Astrocyte of the hippocampus (primary cell): Measurements from ENCODE around the gene SPATA17.
"Not testable (repeated sequence)": the region's sequence is repeated elsewhere in the genome, so short reads cannot be mapped to it uniquely, and the experiment has no call there.

Source experiments
- DNase-seq: peaks from one replicate; pipeline ENCODE4 v3.0.0; 2011; ENCODE audit warnings: low read depth, low spot score

The SPATA17 gene

GRCh38 chr1:217630711-217631591 lies at the start of gene SPATA17, which contains the start of gene GPATCH2:
Gene SPATA17 (plus strand): TSS chr1:217631344. CDS start chr1:217631379, 35 bp downstream.
Gene GPATCH2 (minus strand): TSS chr1:217631090. CDS start chr1:217630971, 119 bp downstream.
- DNase-seq, result peak; percentile 94

GRCh38 chr1:217584286-217584811 lies 46.8 kb upstream of the SPATA17 start:
- not testable (repeated sequence) for DNase-seq

GRCh38 chr1:217585577-217585976 lies 45.6 kb upstream of the SPATA17 start:
- no peak for DNase-seq

- DNase-seq, result peak; percentile 43
These were observed 44.6 kb upstream of the SPATA17 start for GRCh38 chr1:217586586-217586985.

- DNase-seq, result no peak
These were observed 40.5 kb upstream of the SPATA17 start for GRCh38 chr1:217590598-217590997.

GRCh38 chr1:217599154-217599553 lies 32.0 kb upstream of the SPATA17 start:
- no peak for DNase-seq

- DNase-seq, result no peak
These were observed 28.8 kb upstream of the SPATA17 start for GRCh38 chr1:217602380-217602779.

- DNase-seq, result no peak
These were observed 25.8 kb upstream of the SPATA17 start for GRCh38 chr1:217605390-217605789.

- DNase-seq, result no peak
These were observed 16.9 kb upstream of the SPATA17 start for GRCh38 chr1:217614200-217614712.

GRCh38 chr1:217617126-217617525 lies 14.0 kb upstream of the SPATA17 start:
- DNase-seq, result no peak

- no peak for DNase-seq
These were observed 10.3 kb upstream of the SPATA17 start for GRCh38 chr1:217620814-217621213.

- no peak for DNase-seq
These were observed 9.1 kb upstream of the SPATA17 start for GRCh38 chr1:217622042-217622441.

GRCh38 chr1:217626321-217626720 lies 4.8 kb upstream of the SPATA17 start:
- DNase-seq, result no peak

GRCh38 chr1:217627431-217627830 lies 3.7 kb upstream of the SPATA17 start:
- peak; percentile 5 for DNase-seq

- DNase-seq, result no peak
These were observed 11.3 kb downstream of the SPATA17 start for GRCh38 chr1:217642455-217642854.

- DNase-seq, result no peak
These were observed 16.6 kb downstream of the SPATA17 start for GRCh38 chr1:217647791-217648190.

GRCh38 chr1:217650674-217651073 lies 19.5 kb downstream of the SPATA17 start:
- DNase-seq, result no peak

GRCh38 chr1:217660353-217661062 lies 29.4 kb downstream of the SPATA17 start:
- peak; percentile 32 for DNase-seq

GRCh38 chr1:217661407-217661806 lies 30.3 kb downstream of the SPATA17 start:
- no peak for DNase-seq

GRCh38 chr1:217668351-217668940 lies 37.3 kb downstream of the SPATA17 start:
- DNase-seq, result no peak

- DNase-seq, result no peak
These were observed 42.2 kb downstream of the SPATA17 start for GRCh38 chr1:217673387-217673786.
